ENCODE data around the gene RBMS3.
"Not testable (repeated sequence)": the region's sequence is repeated elsewhere in the genome, so short reads cannot be mapped to it uniquely, and the experiment has no call there.

The RBMS3 gene

DNA sequence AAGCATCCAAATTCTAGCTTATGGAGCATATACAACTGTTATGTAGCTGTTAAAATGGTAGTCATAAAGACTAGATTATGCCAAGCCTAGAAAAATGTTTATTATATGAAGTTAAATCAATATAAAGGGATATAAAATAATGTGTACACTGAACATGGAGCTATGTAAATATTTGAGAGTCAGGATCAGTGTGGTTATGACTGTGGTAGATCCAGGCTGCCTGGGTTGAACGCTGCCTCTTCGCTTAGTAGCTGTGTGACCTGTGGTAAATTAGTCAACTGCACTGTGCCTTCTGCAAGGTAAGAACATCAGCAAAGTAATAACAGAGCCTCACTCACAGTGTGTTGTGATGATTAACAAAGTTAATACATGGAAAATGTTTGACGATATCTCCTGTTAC lies 212.2 kb downstream of the RBMS3 start:
- no peak for DNase-seq

DNA sequence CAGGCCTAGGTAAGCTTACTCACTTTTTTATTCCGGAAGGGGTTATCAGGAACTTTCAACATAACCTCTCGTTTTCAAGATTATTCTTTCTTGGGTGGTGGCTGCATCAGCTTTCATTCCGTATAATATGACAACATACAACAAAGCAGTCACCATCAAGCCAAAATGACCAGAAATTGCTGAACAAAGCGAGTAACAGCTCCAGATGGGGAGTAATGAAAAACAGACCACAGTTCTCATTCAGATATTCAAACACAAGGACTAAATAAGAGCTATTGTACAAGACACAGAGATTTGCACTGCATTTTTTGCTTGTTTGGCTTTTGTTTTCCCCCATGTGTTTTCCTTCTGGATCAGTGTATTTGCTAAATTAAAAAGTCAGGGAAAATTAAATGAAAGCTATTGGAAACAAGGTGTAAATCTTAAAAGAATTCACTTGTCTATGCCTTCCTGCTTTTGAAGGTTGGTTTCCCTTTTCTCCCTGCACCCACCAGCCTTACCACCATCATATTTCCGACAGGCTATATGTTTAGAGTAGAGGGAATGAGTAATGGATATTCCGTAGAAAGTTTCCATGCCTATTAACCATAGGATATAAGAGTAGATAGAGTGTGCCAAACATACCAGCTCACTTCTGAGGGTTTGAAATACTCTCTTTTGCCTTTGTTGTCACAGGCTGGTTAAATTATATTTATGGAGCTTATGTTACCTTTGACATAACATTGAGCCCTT lies 213.6 kb downstream of the RBMS3 start:
- peak; percentile 77 for DNase-seq

DNA sequence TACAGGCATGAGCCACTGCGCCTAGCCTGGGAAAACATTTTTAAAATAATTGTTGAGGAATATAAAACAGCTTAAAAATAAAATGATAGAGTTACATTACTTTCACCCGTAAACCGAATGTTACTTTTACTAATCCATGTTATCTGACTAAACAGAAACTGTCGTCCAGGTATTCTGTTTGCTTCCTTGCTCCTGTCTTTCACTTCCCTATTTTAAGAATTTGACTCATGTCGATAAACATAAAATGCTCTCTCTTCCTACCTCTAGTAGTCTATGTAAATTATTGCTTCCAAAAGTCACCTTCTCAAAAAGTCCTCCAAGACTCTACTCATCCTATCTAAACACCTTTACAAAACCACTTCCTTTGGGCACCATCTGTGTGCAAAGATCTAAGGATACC lies 216.4 kb downstream of the RBMS3 start:
- no peak for DNase-seq

DNA sequence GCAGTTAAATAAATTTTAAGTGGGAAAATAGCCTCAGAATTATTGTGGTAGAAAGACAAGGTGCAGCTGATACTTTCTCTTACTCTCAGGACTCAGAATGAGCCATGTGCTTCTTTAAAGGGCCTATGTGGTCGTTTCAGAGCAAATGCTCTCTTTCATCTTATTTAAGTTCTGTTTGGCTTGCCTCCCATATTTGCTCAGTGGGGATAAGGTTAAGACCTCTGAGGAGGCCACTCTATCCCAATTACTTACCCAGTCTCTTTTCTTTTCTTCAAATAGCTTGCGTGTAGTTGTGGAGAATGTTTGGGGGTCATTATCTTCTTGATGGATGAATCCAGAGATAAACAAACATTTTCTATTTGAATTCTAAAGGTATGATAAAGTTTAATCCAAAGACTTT lies 221.9 kb downstream of the RBMS3 start:
- DNase-seq = no peak

GRCh38 chr3:29503314-29503713 lies 222.4 kb downstream of the RBMS3 start:
- no peak for DNase-seq

GRCh38 chr3:29503958-29504357 lies 223.1 kb downstream of the RBMS3 start:
- DNase-seq = no peak

- no peak for DNase-seq
Observed at GRCh38 chr3:29506502-29506901, 225.6 kb downstream of the RBMS3 start.

DNA sequence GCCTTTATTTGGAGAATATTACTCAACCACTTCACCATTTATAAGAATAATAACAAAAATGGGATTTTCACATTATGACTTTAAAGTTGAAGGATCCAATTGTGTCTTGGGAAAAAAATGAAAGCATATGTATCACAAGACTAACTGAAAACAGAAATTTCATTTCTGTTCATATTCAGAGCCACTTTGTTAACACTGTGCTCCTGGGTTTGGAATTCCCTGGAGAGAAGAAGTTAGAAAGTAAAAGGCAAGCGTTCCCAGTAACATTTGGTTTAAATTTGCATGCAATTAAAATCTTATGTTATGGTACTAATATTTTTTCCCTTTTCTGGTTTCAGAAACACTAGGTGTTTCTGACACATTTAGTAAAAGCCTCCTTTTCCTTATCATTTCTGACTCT lies 230.8 kb downstream of the RBMS3 start:
- DNase-seq = peak; percentile 31

GRCh38 chr3:29512641-29513040 lies 231.8 kb downstream of the RBMS3 start:
- no peak for DNase-seq

DNA sequence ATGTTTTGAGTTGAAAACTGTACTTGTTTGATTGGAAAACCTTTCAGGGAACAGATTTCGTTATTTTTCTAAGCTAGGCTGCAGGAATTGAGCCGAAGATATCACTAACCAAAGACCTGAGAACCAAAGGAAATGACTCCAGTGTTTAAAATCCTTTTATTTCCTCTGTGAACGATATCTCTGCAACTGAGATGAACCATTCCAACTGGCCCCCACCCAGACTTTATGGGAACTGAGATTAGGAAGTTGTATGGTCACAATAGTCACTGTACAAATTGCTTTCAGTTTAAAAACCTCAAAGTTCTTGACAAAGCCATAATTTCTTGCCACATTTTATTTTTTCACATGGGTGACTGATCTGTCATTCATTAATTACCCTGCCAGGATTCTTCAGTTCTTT lies 232.4 kb downstream of the RBMS3 start:
- DNase-seq = peak; percentile 40

DNA sequence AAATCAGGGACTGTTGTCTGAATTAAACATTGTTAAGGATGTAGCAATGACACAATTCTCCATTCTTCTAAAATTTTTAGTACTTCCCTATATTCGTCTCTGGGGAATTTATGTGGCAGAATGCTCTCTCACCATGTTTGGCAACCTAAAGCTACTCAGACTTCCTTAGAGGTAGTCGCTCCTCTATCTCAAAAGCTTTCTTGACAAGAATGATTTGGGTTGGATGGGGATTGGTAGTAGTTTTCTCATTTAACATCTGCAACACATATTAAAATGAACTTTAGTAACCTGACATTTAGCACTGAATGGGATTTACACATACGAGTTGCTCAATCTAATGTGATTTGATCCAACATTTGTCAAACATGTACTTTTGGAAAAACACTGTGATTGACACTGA lies 233.3 kb downstream of the RBMS3 start:
- DNase-seq = peak; percentile 62

GRCh38 chr3:29514912-29515311 lies 234.0 kb downstream of the RBMS3 start:
- DNase-seq = no peak

DNA sequence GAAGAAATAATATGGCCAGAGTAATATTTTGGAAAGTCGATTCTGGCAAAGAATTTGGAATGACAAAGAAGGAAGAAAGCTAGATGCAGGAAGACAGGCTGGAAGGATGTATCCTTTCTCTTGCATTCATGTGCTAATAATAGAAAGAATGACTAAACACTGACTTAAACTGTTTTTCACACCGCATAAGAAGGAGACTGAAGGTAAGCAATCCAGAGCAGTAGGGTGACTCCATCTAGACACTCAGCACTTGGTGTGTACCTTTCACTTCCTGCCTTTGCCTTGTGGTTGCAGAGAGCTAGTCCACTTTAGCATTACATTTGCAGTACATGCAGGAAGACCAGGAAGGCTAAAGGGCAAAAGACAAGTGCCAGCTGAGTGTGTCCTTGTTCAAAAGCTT lies 234.6 kb downstream of the RBMS3 start:
- DNase-seq = peak; percentile 58

GRCh38 chr3:29516164-29516563 lies 235.3 kb downstream of the RBMS3 start:
- no peak for DNase-seq

DNA sequence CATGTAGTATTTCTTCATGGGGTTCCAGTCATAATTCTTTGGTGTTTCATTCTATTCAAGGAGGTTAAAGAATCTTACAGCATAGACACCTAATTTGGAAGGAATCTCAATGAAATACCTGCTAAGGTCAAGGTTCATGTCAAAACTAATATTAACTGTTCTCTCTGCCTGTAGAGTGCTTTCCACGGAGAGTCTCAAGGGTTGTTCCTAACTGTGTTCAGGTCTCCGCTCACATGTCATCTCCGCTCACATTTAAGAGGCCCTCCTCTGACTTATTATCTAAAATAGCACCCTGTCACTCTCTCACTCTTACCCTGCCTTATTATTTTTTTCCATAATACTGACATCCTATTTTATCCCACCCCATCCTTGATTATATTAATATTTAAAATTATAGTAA lies 239.9 kb downstream of the RBMS3 start:
- no peak for DNase-seq

DNA sequence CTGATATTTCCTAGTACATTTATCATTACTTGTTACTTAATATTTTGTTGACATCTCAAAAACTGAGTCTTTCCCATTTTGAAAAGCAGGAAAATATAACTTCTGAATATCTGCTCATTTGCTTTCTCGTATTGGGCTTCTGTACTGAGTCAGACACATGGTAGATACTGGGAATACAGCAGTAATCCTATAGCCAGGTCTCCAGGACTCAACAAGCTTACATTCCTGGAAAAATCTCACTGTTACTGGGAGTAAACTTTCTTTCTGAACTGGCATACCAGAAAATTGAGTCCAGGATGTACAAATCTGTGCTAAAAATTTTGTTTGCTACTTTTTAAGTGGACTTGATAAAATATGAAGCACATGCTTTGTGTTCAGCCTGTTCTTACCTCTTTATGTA lies 240.4 kb downstream of the RBMS3 start:
- DNase-seq = no peak

DNA sequence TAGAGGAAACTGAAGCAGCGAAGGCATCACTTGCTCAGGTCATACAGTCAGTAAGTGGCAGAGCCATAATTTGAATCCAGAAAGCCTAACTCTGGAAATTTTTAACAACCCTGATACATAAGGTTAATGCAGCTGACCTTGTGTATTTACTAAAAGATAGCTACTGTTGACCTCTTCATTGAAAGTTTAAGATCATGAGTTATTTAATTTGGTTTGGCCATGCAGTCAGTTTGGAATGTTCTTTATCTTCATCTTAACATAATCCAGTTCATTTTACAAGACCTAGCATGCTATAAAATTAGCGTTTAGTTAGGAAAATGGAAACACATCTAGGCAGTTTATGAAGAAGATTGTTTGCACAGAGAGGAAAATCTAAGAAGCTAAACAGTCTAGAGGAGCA lies 240.9 kb downstream of the RBMS3 start:
- no peak for DNase-seq

DNA sequence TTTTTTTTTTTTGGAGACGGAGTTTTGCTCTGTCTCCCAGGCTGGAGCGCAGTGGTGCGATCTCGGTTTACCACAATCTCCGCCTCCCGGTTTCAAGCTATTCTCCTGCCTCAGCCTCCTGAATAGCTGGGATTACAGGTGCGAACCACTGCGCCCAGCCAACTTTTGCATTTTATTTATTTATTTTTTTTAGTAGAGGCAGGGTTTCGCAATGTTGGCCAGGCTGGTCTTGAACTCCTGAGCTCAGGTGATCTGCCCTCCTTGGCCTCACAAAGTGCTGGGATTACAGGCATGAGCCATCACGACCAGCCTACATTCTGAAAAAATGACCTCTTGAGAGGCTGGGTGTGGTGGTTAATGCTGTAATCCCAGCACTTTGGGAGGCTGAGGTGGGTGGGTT lies 243.6 kb downstream of the RBMS3 start:
- DNase-seq = not testable (repeated sequence)

GRCh38 chr3:29525254-29525881 lies 244.5 kb downstream of the RBMS3 start:
- DNase-seq = peak; percentile 46

- DNase-seq = no peak
Observed at GRCh38 chr3:29527246-29527645, 246.4 kb downstream of the RBMS3 start.

DNA sequence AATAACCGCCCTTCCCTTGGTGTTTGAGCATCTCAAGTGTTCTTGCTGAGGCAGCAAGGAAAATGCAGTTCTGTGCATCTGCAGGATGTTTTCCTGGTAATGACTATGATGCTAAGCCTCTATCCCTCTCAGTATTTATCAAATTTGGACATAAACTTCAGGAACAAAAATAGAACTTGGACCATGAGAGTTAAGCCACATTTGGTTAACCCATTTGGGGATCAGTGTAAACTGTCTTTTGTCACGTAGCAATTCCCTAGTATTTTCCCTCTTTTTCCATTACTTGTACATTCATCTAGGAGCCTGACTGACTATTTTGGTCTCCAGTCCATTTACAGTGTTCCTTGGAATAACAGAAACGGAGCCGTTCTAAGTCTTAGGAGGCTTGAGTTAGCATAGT lies 250.8 kb downstream of the RBMS3 start:
- no peak for DNase-seq

- DNase-seq = no peak
Observed at GRCh38 chr3:29532473-29532872, 251.6 kb downstream of the RBMS3 start.

DNA sequence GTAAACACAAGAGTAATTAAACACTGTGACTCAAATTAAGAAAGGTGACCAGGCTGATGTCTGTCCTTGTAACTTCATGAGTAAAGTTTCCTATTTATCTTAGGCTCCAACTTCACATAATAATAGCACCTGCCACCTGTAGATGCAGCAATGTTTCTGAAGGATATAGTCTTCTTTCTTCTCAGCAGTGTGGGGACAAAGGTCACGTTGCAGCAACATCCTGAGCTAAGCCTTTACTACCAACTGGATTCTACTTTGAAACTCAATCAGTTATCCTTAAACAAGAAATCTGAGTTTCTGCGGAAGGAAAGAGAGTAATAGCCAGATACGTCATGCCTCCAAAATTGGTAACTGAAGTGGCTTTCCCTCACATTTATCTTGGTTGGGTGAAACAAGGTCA lies 253.1 kb downstream of the RBMS3 start:
- no peak for DNase-seq

DNA sequence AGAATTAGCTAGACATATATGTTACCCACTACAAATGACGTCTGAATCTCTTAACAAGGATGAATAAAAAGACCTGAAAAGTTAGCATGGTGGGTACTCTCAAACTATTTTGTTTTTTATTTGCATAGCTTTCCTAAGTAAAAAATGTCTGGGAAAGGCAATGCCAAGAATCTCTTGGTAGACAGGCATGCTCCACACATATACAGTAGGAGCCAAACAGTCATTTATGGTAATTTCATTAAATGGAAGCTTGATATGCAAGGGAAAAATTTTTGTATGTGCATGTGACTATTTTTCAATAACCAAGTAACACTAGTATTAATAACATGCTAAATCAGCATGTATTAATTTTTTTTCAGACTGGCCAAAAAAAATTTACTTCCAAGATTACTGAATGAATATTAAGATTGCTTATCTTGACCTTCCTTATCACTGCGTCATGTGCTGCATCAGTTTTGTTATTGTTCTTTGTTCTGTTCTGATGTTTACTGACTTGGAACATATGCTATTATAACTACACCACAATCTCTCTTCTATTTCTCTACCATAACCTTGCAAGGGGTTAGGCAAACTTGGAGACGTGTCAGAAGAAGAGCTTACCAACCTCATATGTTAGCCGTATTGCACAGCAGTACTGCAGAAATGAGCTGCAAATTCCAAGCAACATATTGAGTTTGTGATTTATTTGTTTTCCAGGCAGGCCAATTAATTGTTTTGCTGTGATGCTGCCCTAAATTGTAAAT lies 255.3 kb downstream of the RBMS3 start:
- DNase-seq = no peak
